Fibroblast of the conjunctiva (primary cell): Measurements from ENCODE around the gene TBX3.

Source experiments
- DNase-seq: peaks from one replicate; pipeline ENCODE4 v3.0.0-alpha.2; 2010; ENCODE audit warnings: low read depth

The TBX3 gene

DNA sequence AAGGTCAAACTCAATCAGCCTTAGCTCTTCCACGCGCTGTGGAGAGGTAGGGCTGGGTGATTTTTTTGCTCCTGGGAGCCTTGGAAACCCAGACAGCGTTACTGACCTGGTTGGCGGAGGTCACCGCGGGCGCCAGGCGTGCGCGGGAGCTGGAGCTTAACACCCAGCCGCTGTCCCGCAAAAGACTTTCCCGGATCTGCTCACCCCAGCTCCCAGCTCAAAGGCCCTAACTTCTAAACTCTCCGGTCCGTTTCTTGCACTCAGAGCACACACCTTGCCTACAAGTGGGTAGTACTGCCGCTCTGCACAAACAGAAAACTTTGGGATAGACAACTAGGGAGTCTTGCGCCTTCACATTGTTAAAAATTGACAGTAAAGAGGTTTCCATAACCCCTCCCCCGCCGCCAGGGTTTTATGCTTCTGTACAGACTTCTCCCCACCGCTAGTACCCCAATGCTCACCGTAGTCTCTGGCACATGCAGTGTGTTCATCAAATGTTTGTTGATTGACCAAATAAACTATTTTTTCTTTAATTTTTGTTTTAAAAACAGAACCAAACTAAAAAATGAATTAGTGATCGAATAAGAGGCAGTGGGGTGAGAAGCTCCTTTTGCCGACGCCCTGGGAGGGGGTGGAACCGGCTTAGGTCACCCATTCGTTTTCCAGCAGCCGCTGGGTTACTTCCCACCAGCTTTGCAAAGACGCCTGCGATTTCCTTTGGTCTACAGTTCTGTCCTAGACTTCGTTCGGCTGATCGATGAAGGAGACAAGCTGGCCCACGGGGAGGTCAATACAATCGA is 12.7 kb upstream of the TBX3 start:
- no peak for DNase-seq

DNA sequence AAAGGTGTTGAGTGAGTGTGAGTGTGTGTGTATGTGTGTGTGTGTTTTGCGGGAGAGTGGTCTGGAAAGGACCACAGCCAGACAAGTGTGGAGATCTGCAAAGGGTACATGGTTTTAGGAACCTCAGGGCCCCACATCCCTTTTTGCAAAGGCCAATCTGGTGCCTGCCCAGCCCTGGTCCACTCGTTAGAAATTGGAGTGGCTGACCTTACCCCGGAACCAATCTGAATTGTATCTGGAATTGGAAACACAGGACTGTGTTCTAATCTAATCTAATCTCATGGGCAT is 11.3 kb upstream of the TBX3 start:
- DNase-seq: no peak

DNA sequence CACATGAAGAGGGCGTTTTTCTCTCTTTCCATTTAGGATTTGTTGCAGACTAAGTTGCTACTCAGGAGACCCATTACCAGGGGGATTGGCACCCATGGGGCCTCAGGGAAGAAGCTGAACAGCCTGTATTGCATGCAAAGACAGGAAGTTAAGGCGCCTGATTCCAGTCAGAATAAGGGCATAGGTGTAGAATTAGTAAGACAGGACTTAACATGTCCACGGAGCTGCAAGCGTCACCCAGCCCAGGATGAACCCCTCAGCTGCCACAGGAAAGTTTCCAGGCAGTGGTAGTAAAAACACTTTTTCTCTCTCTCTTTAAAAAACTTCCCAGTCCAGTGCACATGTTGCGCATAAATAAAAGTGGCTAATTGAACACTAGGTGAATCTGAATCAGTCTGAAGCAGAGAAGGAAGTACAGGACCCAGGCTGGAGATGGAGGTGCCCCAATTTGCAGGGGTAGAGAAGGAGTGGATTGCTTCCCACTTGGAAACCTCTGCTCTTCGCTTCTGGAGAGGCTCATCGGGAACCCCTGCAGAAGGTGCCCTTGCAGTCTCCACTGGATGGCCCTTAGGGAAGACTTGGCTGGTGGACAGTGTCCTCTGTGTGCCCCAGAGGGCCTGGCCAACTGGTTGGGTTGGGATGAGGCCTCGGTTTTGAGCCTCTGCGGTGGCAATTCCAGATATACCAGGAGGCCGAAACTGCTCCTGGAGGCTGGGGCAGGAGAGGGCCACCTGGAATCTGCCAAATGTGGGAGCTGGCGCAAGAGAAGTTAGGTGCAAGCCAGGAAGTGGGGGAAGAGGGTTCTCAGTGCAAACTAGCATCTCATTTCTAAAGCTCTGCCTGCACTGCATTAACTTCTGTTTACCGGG is 10.7 kb upstream of the TBX3 start:
- no peak for DNase-seq

DNA sequence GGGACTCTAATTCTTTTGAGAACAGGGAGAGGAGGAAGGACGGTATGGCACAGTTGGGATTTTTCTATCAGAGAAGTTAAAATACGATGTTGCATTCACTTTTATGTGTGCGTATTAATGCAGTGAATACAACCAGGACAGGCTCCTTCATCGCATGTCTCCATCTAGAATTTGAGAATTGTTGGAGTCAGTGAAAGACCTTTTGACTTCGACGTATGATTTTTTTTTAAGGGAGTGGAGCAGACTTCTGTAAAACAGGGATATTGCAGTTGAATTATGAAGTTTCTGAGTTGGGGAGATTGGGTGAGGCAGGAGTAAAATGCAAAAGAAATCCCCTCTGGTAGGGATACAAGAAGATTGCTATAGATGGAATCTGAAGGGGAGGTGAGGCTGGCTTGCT is 9.6 kb upstream of the TBX3 start:
- no peak for DNase-seq

DNA sequence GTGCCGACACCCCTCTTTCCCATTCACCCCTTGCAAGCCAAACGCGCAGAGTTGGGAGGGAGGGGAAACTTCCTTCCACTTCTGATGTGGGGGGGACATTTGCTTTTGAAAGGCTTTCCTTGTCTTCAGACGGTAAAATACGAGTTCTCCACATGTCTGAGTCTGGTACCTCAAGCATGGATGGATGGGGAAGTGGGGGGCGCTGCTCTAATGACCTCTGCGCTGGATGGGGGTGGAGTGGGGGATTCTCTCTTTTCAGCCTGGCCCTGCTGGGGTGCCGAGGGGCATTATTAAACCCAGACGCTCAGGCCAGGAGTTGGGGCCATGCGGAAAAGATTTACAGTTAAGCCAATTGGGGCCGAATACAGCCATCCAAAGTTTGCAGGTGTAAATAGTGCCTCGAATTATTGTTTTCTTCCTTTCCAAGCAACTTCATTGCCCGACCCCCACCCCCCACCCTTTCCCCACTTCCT is 9.1 kb upstream of the TBX3 start:
- DNase-seq: no peak

DNA sequence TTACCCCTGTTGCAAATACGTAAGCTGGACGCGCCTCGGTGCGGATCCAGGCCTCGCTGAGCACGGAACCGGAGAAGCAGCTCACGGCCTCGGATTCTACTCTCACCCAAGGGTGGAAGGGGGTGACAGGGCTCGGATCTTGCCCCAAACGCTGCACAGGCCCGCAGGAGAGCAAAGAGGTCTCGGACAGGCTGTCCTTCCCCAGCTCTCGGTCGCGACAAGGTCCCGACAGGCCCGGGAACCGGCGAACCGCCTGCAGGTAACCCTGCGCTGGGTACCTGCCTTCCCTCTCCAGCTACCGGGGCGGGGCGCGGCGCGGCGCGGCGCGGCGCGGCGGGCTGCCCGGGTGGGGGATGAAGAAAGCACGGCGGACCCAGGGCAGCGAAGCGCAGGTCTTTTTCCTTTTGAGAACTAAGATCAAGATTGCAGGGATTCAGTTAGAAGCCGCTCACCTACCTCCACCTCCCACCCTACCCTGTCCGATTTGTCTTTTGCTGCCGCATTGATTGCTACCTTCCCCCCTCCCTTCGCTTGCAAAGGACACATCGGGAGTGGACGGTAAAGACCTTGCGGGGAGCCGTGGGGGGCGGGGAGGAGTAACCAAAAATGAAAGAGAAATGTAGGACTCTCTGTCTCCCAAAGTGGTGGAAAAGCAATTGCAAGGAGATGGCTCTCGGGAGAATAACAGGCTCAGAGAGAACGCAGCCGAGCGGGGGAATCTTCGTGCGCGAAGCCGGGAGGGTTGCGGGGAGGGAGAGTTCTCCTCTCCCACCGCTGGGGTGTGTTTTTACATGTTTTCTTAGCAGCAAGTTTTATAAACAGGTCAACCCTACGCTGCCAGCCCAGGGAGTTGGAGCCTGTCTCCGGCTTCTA is 8.4 kb upstream of the TBX3 start:
- DNase-seq: no peak

DNA sequence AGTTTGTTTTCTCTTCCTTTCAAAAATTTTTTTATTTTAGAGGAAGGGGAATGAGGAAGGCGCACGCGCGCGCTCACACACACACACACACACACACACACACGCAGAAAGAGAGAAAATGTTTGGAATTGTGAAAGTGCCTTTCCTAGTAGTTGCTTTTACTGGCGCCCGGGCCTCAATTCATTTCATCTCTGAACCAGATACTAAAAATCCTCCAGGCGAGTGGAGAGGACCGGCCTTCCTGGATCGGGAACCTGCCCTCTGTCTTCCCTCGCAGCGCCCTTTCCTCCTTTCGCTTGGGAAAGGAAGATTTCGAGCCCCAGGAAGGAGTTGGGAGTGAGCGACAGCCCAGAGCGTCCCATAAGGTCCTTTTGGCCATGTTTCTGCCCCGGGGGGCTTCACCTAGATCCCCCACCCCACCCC is 7.8 kb upstream of the TBX3 start:
- no peak for DNase-seq

DNA sequence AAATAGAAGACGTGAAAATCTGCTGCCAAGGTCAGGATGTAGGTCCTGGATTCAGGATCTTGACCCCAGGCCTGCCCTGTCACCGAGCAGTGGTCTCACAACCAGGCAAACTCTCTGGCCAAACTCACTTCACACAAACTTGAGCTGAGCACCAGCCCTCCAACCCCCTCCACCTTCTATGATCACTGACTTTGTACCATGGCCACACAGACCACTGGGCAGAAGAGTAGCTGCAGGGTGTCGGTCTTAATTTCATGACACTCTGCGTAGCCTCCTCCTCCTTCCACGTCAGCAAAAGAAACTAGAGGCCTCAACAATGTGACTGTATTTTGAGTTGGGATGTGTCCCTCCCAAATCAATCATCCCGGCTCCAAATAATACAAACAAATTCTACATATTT is 7.2 kb upstream of the TBX3 start:
- no peak for DNase-seq

DNA sequence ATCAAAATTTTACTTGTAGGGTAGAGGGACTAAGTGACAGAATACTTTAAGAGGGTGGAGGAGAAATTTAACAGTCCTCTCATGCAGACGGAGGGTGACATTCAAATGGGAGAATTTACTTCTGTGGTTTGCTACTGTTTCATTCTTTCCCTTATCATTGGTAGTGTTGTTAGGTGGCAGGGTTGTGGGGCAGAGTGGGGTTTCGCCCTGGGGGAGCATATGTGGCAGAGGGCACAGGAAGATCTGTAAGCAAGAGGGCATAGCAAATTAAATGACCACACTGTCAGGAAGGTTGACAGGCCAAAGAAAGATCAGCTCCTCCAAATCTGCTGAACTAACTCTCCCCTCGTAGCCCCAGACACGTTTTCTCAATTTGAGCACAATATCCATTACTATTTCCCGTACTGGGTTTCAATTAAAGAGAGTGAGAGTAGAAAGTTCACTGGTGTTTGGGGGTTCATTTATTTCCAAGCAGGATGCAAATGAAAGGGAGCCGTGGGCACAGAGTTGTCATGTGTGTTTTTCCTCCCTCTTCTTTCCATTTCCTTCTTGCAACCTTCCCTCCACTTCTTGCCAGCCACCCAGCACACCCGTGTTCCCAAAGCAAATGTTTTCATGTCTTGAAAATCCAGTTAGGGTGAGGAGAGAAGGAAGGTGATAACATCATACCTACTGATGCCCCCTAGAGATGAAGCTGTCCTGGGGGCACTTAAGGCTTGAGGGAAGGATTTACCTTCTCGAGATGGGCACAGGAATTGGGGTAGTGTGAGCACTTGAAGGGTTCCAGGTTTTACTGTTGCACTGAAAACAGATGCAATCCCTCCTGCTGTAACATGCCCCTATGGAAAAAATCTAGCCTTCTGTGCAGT is 6.5 kb upstream of the TBX3 start:
- DNase-seq: no peak

DNA sequence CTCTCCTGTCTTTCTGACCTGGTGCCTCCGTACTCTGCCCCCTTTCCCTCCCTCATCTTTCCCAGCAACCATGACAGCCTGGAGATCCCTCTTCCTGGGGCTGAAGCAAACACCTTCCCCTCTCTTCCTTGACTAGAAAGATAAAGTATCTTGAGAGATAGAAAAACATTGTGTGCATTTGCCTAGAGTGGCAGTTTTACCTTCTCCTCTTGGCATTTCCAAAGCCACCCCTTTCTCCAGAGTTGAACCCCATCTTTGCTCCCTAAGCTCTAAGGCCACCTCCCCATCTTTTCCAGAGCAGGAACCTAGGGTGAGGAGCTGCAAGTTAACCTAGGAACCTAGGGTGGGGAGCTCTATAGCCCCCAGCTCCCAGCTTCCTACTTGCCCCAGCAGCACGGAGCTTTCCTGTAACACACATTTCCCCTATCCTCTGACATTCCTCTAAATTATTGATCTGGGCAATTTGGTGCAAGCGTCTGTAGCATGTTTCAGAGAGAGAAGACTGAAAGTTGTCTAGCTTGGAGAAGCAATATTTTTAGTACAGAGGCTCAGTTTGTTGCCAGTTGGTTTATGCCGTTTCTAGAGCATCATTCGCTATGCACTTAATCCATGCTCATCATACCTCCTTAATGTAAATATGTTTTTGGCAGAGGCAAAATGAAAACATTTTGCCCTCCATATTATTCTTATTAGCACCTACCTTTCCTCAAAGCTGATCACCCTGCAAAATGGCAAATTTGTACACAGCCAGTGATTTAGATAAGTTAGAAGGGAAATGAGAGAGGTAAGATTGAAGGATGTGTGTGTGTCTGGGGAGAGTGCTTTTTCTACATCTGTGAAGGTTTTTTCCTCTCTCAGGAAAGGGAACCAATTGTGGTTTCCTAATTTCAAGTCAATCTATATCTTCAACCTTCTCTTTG is 5.4 kb upstream of the TBX3 start:
- DNase-seq: no peak

DNA sequence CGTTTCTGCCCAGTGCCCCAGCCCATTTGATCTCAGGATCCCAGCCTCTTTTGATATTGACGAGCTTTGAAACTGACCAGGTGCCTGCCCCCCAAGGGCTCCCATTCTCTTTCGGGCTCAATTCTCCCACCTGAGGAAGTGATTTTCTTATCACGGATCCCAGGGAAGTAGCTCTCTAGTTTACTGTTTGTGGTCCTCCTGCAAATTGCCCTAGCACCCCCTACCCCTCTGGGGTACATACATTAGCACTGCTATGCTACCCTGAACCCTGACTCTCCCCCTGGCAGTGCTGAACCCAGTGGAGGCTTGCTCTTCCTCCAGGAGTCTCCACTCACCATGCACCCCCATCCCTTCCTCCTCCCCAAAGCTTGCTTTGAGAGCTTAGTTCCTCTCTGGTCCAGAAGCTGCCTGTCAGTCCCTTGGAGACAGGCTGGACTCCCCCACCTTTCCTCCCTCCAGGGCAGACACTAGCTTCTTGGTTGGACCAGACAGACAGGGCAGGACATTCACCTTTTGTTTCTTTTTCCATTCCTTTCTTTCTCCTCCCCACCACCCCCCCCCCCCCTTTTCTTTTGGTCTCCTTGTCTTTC is 4.4 kb upstream of the TBX3 start:
- no peak for DNase-seq

DNA sequence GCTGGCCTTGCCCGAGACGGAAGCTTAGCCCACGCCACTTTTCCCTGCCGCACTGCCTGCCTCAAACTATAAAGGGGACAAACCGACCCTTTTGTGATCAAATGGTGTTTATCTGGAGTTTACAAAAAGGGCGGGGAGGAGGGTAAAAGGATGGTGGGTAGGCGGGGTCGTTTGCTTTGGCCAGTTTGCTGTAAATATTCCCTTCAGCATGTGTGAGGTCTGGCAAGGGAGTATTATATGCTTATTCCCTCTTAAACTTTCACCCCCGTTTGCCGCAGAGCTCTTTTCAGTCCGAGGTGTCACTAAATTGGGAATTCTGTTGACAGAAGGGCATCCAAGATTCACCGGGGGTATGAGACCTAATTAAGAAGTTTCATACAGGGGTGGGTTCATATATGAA is 3.8 kb upstream of the TBX3 start:
- DNase-seq: no peak

DNA sequence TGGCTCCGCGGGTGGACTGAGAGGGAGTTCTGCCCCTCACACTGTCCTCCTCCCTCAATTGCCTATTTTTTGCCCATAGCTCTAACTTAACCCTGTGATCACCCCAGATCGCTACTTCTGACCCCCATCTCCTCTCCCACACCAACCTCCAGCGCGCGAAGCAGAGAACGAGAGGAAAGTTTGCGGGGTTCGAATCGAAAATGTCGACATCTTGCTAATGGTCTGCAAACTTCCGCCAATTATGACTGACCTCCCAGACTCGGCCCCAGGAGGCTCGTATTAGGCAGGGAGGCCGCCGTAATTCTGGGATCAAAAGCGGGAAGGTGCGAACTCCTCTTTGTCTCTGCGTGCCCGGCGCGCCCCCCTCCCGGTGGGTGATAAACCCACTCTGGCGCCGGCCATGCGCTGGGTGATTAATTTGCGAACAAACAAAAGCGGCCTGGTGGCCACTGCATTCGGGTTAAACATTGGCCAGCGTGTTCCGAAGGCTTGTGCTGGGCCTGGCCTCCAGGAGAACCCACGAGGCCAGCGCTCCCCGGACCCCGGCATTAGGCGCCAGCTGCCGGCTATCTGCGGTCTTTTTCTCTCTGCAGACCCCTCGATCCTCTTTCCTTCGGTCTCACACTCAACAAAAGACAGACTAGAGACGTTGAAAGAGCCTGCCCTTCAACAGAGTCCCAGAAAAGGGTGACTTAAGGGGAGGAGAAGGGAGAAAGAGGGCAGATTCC is 3.0 kb upstream of the TBX3 start:
- no peak for DNase-seq

DNA sequence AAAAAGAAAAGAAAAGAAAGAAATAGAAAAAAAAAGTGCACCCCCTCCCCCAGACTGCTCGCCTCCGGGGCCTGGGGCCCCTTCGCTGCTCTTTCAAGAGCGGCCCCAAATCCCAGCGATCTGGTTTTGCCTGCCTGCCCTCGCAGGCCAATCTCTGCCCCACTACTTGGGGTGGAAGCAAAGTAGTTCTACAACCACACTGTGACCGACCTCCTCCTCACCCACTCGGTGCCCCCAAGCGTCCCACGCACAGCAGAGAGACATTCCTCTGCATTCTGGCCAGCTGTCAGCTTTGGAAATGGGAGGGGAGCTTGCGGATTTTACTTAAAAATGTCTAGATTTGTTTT is 2.4 kb upstream of the TBX3 start:
- no peak for DNase-seq

DNA sequence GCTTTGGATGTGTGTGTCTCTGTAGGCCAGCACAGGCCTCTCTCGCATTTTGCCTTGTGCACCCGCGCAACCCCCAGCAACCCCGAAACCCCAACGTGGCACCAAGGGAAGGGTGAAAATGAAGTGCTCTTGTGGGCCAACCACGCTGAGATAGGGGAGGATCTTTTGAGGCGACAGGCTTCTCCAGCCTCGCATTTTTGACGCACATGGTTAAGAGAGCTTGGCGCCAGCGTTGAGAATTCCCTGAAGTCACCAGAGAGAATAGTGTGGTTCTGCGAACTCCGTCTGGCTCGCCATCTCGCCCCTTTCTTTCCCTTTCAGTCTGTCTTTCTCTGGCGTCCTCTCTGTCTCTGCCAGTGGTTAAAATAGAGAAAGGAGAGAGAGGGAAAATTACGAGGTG is 1.9 kb upstream of the TBX3 start:
- no peak for DNase-seq

DNA sequence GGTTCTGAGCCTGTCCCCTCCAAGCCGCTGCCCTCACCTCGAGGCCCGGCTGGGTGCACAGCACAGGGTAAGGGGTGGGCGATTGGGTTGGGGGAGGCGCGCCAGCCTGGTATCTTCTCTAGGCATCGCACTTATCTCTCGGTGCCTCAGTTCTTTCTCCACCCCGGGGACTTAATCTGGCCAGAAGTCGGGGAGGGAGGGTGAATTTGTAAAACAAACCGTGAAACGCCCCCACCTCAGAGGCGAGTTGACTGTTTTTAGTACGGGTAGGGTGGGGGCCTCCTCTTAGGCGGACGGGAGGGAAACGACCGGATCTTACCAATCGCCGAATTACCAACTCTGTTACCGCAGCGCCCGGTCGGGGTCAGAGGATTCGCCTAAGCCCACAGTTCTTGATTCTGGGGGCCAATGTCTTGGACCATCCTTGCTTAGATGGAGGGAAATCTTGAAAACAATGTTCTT is 1.4 kb upstream of the TBX3 start:
- no peak for DNase-seq

DNA sequence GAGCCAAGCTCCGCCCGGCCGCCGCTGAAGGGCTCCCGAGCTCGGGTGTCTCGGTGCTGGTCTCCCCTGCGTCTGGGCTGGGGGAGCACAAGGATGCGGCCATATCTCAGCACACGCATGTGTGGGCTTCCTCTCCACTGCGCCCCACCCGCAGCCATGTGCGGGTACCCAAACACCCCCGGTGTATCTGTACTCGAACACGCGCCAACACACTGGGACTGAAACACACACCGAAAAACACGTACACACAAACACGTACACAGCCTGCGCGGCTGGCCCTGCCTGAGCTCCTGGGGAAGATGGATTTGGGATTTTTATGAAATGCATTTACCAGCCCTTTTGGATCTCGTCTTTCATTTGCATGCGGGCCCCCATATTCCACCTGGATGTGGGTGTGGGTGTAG is 897 bp upstream of the TBX3 start:
- DNase-seq: no peak

DNA sequence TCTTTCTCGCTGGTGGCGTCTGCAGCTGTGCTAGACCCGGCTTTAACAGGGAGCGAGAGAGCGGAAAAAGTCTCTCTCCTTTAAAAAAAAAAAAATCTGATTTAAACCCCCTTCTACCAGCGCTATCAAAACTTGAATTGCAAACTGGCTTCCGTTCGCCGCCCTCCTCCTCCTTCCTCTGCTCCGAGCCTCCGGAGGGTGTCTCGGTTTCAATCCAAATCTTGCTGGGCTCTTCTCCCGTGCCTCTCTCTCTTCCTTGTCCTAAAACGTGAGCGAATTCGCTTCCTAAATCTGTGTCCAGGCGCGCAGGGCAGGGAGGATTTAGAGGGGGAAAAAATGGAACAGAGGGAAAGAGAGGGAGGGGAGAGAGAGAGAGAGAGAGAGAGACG is 272 bp downstream of the TBX3 start:
- DNase-seq: no peak
